ENCODE results near the gene PPP2R2C. TPM values are rescaled to one million over a fixed set of nuclear protein-coding genes. Genes with fewer than 3 reads are reported as not detected.

PPP2R2C gene
- total RNA-seq, 1 experiment from 2014 or later = 26.7 TPM

DNA sequence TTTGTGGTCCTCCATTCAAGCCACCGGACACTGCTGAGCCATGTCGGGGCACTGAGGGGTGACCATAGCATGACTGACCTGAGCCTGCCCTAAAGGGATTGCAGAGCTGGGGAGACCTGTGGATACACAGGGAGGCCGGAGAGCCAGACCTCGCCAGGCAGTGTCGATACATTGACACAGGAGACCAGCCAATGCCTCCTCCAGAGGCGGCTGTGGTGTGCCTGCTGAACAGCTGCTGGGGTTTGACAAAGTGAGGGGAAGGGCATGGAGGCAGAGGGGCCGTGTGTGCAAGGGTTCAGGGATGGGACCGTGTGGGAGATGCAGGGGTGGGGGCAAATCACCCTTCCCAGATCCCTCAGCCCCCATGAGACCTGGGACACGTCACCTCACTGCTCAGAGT is 48.0 kb downstream of the PPP2R2C start:
- H3K36me3 ChIP-seq (ENCODE audit: control insufficient read depth, insufficient read depth, low read length) = no peaks in the 10 kb centered on the region
- H3K9me3 ChIP-seq (ENCODE audit: control insufficient read depth, insufficient read depth, low read depth, low read length) = no peaks in the 10 kb centered on the region
- in situ Hi-C loops (cut with HindIII; ENCODE audit: low pct_unique_long_range_greater_than_20kb, low sequenced_read_pairs) (no loop called here), intact Hi-C loops (cut with micrococcal nuclease; ENCODE audit: unreplicated experiment) (no loop called here)
- no peak for TF ChIP-seq POLR2AphosphoS5 (IDR thresholded peaks at IDR 0.05; ENCODE audit: low read depth, low read length)
- TF ChIP-seq, protein P1, sequence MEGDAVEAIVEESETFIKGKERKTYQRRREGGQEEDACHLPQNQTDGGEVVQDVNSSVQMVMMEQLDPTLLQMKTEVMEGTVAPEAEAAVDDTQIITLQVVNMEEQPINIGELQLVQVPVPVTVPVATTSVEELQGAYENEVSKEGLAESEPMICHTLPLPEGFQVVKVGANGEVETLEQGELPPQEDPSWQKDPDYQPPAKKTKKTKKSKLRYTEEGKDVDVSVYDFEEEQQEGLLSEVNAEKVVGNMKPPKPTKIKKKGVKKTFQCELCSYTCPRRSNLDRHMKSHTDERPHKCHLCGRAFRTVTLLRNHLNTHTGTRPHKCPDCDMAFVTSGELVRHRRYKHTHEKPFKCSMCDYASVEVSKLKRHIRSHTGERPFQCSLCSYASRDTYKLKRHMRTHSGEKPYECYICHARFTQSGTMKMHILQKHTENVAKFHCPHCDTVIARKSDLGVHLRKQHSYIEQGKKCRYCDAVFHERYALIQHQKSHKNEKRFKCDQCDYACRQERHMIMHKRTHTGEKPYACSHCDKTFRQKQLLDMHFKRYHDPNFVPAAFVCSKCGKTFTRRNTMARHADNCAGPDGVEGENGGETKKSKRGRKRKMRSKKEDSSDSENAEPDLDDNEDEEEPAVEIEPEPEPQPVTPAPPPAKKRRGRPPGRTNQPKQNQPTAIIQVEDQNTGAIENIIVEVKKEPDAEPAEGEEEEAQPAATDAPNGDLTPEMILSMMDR (IDR thresholded peaks at IDR 0.05) = no peak
- TF ChIP-seq SIN3A (IDR thresholded peaks at IDR 0.05; ENCODE audit: borderline replicate concordance, insufficient read depth, low read depth, low read length) = no peak
- TF ChIP-seq, protein P2, sequence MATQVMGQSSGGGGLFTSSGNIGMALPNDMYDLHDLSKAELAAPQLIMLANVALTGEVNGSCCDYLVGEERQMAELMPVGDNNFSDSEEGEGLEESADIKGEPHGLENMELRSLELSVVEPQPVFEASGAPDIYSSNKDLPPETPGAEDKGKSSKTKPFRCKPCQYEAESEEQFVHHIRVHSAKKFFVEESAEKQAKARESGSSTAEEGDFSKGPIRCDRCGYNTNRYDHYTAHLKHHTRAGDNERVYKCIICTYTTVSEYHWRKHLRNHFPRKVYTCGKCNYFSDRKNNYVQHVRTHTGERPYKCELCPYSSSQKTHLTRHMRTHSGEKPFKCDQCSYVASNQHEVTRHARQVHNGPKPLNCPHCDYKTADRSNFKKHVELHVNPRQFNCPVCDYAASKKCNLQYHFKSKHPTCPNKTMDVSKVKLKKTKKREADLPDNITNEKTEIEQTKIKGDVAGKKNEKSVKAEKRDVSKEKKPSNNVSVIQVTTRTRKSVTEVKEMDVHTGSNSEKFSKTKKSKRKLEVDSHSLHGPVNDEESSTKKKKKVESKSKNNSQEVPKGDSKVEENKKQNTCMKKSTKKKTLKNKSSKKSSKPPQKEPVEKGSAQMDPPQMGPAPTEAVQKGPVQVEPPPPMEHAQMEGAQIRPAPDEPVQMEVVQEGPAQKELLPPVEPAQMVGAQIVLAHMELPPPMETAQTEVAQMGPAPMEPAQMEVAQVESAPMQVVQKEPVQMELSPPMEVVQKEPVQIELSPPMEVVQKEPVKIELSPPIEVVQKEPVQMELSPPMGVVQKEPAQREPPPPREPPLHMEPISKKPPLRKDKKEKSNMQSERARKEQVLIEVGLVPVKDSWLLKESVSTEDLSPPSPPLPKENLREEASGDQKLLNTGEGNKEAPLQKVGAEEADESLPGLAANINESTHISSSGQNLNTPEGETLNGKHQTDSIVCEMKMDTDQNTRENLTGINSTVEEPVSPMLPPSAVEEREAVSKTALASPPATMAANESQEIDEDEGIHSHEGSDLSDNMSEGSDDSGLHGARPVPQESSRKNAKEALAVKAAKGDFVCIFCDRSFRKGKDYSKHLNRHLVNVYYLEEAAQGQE (IDR thresholded peaks at IDR 0.05; ENCODE audit: insufficient read depth in 1 of 2, low read depth in 2 of 2, low read length in 1 of 2) = no peak
- no peak for TF ChIP-seq TCF7L2 (IDR thresholded peaks at IDR 0.05; ENCODE audit: low read depth, low read length)
- CTCF ChIA-PET = no interaction called here
- no peak for ATAC-seq
- BruUV-seq (replicated peaks) = no TSS peak
- no peaks in the 10 kb centered on the region for H3K4me1 ChIP-seq (ENCODE audit: control insufficient read depth, insufficient read depth, low read length)
- POLR2A ChIA-PET = no interaction called here
- no peak overlapping the region for H3K27ac ChIP-seq (ENCODE audit: low read length)
- H3K4me3 ChIP-seq (ENCODE audit: low read depth in 2 of 2, low read length in 2 of 2) = no peak overlapping the region
- no peaks in the 10 kb centered on the region for H3K27me3 ChIP-seq (ENCODE audit: control insufficient read depth, insufficient read depth, low read length)
- no peak for DNase-seq (ENCODE audit: low read depth, low spot score)

DNA sequence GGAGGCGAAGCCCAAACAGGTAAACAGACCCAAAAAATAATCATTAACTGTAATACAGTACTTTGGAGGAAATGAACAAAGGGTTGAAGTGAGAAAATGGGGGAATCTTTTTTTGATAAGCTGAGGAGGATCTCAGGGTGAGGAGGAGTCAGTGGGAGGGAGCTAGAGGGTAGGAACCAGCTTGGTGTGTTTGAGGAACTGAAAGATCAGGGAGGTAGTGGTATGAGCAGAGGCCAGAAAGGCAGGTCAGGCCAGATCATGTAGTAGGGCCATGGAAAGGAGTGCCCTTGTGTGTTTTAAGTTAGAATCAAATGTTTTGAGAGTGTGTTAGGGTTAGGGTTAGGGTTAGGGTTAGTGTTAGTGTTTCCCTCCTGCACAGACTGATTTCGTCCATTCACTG is 48.8 kb downstream of the PPP2R2C start:
- Histone ChIP-seq H3K27me3 (ENCODE audit: control insufficient read depth, insufficient read depth, low read length) (no peaks in the 10 kb centered on the region), H3K4me1 (ENCODE audit: control insufficient read depth, insufficient read depth, low read length) (no peaks in the 10 kb centered on the region), H3K9me3 (ENCODE audit: control insufficient read depth, insufficient read depth, low read depth, low read length) (no peaks in the 10 kb centered on the region), H3K4me3 (ENCODE audit: low read depth in 2 of 2, low read length in 2 of 2) (no peak overlapping the region), H3K36me3 (ENCODE audit: control insufficient read depth, insufficient read depth, low read length) (no peaks in the 10 kb centered on the region), H3K27ac (ENCODE audit: low read length) (no peak overlapping the region)
- intact Hi-C loops (cut with micrococcal nuclease; ENCODE audit: unreplicated experiment) = no loop called here
- ChIA-PET CTCF (no interaction called here), POLR2A (no interaction called here)
- TF ChIP-seq POLR2AphosphoS5 (IDR thresholded peaks at IDR 0.05; ENCODE audit: low read depth, low read length) (no peak), TCF7L2 (IDR thresholded peaks at IDR 0.05; ENCODE audit: low read depth, low read length) (no peak), SIN3A (IDR thresholded peaks at IDR 0.05; ENCODE audit: borderline replicate concordance, insufficient read depth, low read depth, low read length) (no peak)
- TF ChIP-seq, protein P1 (IDR thresholded peaks at IDR 0.05) = no peak
- TF ChIP-seq, protein P2 (IDR thresholded peaks at IDR 0.05; ENCODE audit: insufficient read depth in 1 of 2, low read depth in 2 of 2, low read length in 1 of 2) = no peak
- BruUV-seq (replicated peaks) = no TSS peak
- DNase-seq (ENCODE audit: low read depth, low spot score) (no peak), ATAC-seq (no peak)
- in situ Hi-C loops (cut with HindIII; ENCODE audit: low pct_unique_long_range_greater_than_20kb, low sequenced_read_pairs) = no loop called here
